AG04450 (cell line): ENCODE results near the gene HSPB6. TPM values are rescaled to one million over a fixed set of nuclear protein-coding genes. Genes with fewer than 3 reads are reported as not detected.

ENCODE experiments used
- CTCF ChIA-PET: fragments of 300-600, 350-600 bp; formaldehyde crosslinking; extraction: SDS; loops from one replicate; lab custom pipeline; 2022; ENCODE audit warnings: antibody characterized with exemption, inconsistent platforms; lab: Charles Lee
- POLR2A ChIA-PET: fragments of 350-600 bp; formaldehyde crosslinking; extraction: SDS; loops from one replicate; lab custom pipeline; 2021; ENCODE audit warnings: antibody characterized with exemption, inconsistent platforms; lab: Yijun Ruan, JAX
- DNase-seq: peaks from one replicate; pipeline ENCODE4 v3.0.0-alpha.2; 2011; ENCODE audit warnings: low read depth, low spot score
- H3K27ac ChIP-seq: one replicate; pipeline ENCODE4 v1.5.1; 2012; ENCODE audit warnings: low read depth, low read length, control low read depth
- H3K27me3 ChIP-seq: one replicate; pipeline ENCODE4 v1.6.0; 2012; ENCODE audit warnings: low read length; ENCODE audit not compliant: control insufficient read depth, insufficient read depth
- H3K4me3 ChIP-seq: 2 replicates; pipeline ENCODE4 v1.5.1; 2011; ENCODE audit warnings: mild to moderate bottlenecking, low read depth, low read length, control low read depth
- H3K9me3 ChIP-seq: 2 replicates; pipeline ENCODE4 v1.5.1; 2012; ENCODE audit warnings: low read length; ENCODE audit not compliant: control insufficient read depth, insufficient read depth
- polyA plus RNA-seq: library from polyadenylated mRNA; depleted of rRNA; stranded (reverse); fragments of >200 nt; gene quantifications from 2 replicates; pipeline ENCODE4 v1.2.3, GENCODE V29; 2011
- TF ChIP-seq, protein P1 (sequence below): IDR thresholded peaks from 2 replicates; pipeline ENCODE4 v1.5.1; 2011; ENCODE audit warnings: low read depth, low read length, control low read depth, inconsistent platforms

Gene HSPB6
- polyA plus RNA-seq, 1 experiment: 31.7 TPM

DNA sequence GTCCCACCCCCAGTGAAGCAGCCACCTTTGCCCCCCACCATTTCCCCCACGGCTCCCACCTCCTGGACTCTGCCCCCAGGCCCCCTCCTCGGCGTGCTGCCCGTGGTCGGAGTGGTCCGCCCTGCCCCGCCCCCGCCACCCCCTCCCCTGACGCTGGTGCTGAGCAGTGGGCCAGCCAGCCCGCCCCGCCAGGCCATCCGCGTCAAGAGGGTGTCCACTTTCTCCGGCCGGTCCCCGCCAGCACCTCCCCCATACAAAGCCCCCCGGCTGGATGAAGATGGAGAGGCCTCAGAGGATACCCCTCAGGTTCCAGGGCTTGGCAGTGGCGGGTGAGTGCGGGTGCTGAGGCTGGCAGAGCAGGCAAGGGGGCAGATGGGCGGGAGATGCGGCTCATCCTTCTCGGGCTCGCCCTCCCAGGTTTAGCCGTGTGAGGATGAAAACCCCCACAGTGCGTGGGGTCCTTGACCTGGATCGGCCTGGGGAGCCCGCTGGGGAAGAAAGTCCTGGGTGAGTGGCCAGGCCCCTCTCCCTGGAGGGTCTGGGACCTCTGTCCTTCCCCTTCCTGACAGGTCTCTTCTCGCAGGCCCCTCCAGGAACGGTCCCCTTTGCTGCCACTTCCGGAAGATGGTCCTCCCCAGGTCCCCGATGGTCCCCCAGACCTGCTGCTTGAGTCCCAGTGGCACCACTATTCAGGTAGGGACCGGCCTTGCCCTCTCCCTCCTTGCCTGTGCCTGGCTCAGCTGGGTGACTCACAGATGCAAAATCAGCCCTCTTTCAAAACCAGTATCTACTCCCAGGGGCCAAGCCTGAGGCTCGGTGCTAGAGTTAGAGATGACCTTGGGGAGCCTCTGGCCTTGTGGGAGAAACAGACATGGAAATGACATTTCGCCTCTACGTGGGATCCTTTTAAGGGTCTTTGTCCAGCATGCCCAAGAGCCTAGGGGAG, 23.4 kb downstream of the HSPB6 start:
- no peaks in the 10 kb centered on the region for H3K27me3 ChIP-seq
- no peak for DNase-seq
- CTCF ChIA-PET: no interaction called here
- H3K9me3 ChIP-seq: no peaks in the 10 kb centered on the region; the same call in 1 of the 2 replicates
- TF ChIP-seq, protein P1, sequence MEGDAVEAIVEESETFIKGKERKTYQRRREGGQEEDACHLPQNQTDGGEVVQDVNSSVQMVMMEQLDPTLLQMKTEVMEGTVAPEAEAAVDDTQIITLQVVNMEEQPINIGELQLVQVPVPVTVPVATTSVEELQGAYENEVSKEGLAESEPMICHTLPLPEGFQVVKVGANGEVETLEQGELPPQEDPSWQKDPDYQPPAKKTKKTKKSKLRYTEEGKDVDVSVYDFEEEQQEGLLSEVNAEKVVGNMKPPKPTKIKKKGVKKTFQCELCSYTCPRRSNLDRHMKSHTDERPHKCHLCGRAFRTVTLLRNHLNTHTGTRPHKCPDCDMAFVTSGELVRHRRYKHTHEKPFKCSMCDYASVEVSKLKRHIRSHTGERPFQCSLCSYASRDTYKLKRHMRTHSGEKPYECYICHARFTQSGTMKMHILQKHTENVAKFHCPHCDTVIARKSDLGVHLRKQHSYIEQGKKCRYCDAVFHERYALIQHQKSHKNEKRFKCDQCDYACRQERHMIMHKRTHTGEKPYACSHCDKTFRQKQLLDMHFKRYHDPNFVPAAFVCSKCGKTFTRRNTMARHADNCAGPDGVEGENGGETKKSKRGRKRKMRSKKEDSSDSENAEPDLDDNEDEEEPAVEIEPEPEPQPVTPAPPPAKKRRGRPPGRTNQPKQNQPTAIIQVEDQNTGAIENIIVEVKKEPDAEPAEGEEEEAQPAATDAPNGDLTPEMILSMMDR: no peak
- no peak overlapping the region for H3K27ac ChIP-seq
- POLR2A ChIA-PET: no interaction called here
- no peak overlapping the region for H3K4me3 ChIP-seq

DNA sequence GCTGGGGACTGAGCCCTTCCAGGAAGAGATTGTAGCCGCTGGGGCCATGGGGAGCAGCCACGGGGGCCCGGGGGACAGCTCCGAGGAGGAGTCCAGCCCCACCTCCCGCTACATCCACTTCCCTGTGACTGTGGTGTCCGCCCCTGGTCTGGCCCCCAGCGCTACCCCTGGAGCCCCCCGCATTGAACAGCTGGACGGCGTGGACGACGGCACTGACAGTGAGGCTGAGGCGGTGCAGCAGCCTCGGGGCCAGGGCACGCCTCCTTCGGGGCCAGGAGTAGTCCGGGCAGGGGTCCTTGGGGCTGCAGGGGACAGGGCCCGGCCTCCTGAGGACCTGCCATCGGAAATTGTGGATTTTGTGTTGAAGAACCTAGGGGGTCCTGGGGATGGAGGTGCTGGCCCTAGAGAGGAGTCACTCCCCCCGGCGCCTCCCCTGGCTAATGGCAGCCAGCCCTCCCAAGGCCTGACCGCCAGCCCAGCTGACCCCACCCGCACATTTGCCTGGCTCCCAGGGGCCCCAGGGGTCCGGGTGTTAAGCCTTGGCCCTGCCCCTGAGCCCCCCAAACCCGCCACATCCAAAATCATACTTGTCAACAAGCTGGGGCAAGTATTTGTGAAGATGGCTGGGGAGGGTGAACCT, 24.2 kb downstream of the HSPB6 start:
- ChIA-PET CTCF (no interaction called here), POLR2A (interaction anchor here (0.9 kb wide), 1 partner anchor 7 kb away, joined by 3 read pairs; no protein-coding TSS in a partner anchor)
- TF ChIP-seq, protein P1: no peak
- no peaks in the 10 kb centered on the region for H3K27me3 ChIP-seq
- no peak overlapping the region for H3K4me3 ChIP-seq
- no peak for DNase-seq
- no peak overlapping the region for H3K27ac ChIP-seq
- H3K9me3 ChIP-seq: no peaks in the 10 kb centered on the region; the same call in 1 of the 2 replicates

DNA sequence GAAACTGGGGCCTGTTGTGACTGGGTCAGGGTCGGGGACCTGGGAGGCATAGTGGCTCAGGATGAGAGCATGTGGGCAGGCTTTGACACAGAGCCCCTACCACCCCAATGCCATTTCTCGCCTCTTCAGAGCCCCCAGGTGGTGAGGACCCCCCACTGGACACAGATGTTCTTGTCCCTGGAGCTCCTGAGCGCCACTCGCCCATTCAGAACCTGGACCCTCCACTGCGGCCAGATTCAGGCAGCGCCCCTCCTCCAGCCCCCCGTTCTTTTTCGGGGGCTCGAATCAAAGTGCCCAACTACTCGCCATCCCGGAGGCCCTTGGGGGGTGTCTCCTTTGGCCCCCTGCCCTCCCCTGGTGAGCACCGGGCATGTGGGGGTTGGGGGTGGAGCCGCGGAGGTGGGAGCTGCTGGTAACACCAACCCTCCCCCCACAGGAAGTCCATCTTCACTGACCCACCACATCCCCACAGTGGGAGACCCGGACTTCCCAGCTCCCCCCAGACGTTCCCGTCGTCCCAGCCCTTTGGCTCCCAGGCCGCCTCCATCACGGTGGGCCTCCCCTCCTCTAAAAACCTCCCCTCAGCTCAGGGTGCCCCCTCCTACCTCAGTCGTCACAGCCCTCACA, 24.9 kb downstream of the HSPB6 start:
- CTCF ChIA-PET: no interaction called here
- TF ChIP-seq, protein P1: no peak
- POLR2A ChIA-PET: interaction anchor here (0.9 kb wide), 2 partner anchors 8 to 9 kb away, joined by 3 to 7 read pairs; no protein-coding TSS in a partner anchor

DNA sequence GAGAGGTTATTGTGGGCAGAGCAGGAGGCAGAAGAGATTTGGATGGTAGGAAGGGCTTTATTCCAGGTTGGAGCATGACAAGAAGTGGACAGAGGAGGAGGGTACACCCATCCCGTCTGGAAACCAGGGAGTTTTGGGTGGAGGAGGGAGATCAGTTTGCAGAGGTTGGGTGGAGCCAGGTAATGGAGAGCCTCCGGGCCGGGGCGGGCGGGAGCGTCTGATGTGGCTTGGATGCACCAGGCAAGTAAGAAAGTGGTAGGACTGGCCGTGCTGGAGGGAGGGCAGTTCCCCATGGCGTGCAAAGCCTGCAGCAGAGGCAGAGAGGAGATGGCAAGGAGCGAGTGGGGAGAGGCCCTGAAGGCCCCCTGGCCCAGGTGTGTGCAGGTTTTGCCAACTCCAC, 25.5 kb downstream of the HSPB6 start:
- no peak overlapping the region for H3K4me3 ChIP-seq
- TF ChIP-seq, protein P1: no peak
- POLR2A ChIA-PET: interaction anchor here (0.9 kb wide), 1 partner anchor 10 kb away, joined by 7 read pairs; no protein-coding TSS in a partner anchor
- H3K27me3 ChIP-seq: no peaks in the 10 kb centered on the region
- DNase-seq: no peak
- H3K27ac ChIP-seq: no peak overlapping the region
- CTCF ChIA-PET: no interaction called here
- H3K9me3 ChIP-seq: no peaks in the 10 kb centered on the region; the same call in 1 of the 2 replicates

More for the DNA sequence above, 24.9 kb downstream of the HSPB6 start:
- no peak for DNase-seq
- Histone ChIP-seq H3K27ac (no peak overlapping the region), H3K27me3 (no peaks in the 10 kb centered on the region), H3K9me3 (no peaks in the 10 kb centered on the region; the same call in 1 of the 2 replicates), H3K4me3 (no peak overlapping the region)
